Measurements from ENCODE around the gene RTP3.
"Not testable (repeated sequence)": the region's sequence is repeated elsewhere in the genome, so short reads cannot be mapped to it uniquely, and the experiment has no call there.

The RTP3 gene

GRCh38 chr3:46537779-46538178 lies 40.0 kb downstream of the RTP3 start:
- no peaks in the 10 kb centered on the region for H3K79me2 ChIP-seq (ENCODE audit: insufficient read depth, low read length)
- no peaks in the 10 kb centered on the region for H3K9me3 ChIP-seq (ENCODE audit: insufficient read depth, low read length, severe bottlenecking)
- ATAC-seq (ENCODE audit: insufficient read depth, low read depth): peak; percentile 57
- H3K9ac ChIP-seq (ENCODE audit: low read depth, low read length): peak overlapping the region; percentile 62
- no peaks in the 10 kb centered on the region for H3K36me3 ChIP-seq (ENCODE audit: insufficient read depth, low read length)
- peak overlapping the region; percentile 53 for H3K4me2 ChIP-seq (ENCODE audit: insufficient read depth, low read length)
- H3K27me3 ChIP-seq (ENCODE audit: insufficient read depth, low read length, poor library complexity): no peaks in the 10 kb centered on the region
- peak overlapping the region; percentile 92 for H3K27ac ChIP-seq (ENCODE audit: low read length)
- no peaks in the 10 kb centered on the region for H4K20me1 ChIP-seq (ENCODE audit: insufficient read depth, low read length)
- peak overlapping the region in 1 of 2 experiments; percentile 37; a peak in 2 of 4 replicates for H3K4me3 ChIP-seq (ENCODE audit: low read depth in 1 of 2, low read length in 2 of 2)
- peak overlapping the region; percentile 4; the same call in 1 of the 2 replicates for H2AFZ ChIP-seq (ENCODE audit: low read depth, low read length)
- TF ChIP-seq EZH2 (IDR thresholded peaks at IDR 0.05; ENCODE audit: borderline replicate concordance, low read depth, low read length, severe bottlenecking) (no peak), CTCF (IDR thresholded peaks at IDR 0.05; ENCODE audit: borderline replicate concordance, extremely low read depth, low read length, poor library complexity, severe bottlenecking) (peak; percentile 19)
- DNase-seq: peak; percentile 81
- H3K4me1 ChIP-seq (ENCODE audit: insufficient read depth, low read length): peaks cover 69% of the 10 kb centered on the region

- not testable (repeated sequence) for H2AFZ ChIP-seq (ENCODE audit: low read depth, low read length); H3K27me3 ChIP-seq (ENCODE audit: insufficient read depth, low read length, poor library complexity); H3K9me3 ChIP-seq (ENCODE audit: insufficient read depth, low read length, severe bottlenecking); H3K36me3 ChIP-seq (ENCODE audit: insufficient read depth, low read length); H4K20me1 ChIP-seq (ENCODE audit: insufficient read depth, low read length); H3K79me2 ChIP-seq (ENCODE audit: insufficient read depth, low read length)
- ATAC-seq (ENCODE audit: insufficient read depth, low read depth) (peak; percentile 20; the same call in 2 of the 3 replicates), DNase-seq (peak; percentile 60)
- Histone ChIP-seq H3K4me1 (ENCODE audit: insufficient read depth, low read length) (peaks cover 74% of the 10 kb centered on the region), H3K9ac (ENCODE audit: low read depth, low read length) (peak overlapping the region; percentile 62), H3K4me3 (ENCODE audit: low read depth in 1 of 2, low read length in 2 of 2) (peak overlapping the region in 1 of 2 experiments; percentile 37; a peak in 2 of 4 replicates), H3K27ac (ENCODE audit: low read length) (peak overlapping the region; percentile 92), H3K4me2 (ENCODE audit: insufficient read depth, low read length) (peak overlapping the region; percentile 53)
Measured at GRCh38 chr3:46538425-46538802, 40.6 kb downstream of the RTP3 start.

- H3K4me2 ChIP-seq (ENCODE audit: insufficient read depth, low read length): peak overlapping the region; percentile 53
- H3K4me3 ChIP-seq (ENCODE audit: low read depth in 1 of 2, low read length in 2 of 2): peak overlapping the region in 1 of 2 experiments; percentile 37; a peak in 2 of 4 replicates
- peak overlapping the region; percentile 62 for H3K9ac ChIP-seq (ENCODE audit: low read depth, low read length)
- H3K79me2 ChIP-seq (ENCODE audit: insufficient read depth, low read length): no peaks in the 10 kb centered on the region
- H4K20me1 ChIP-seq (ENCODE audit: insufficient read depth, low read length): no peaks in the 10 kb centered on the region
- no peaks in the 10 kb centered on the region for H3K27me3 ChIP-seq (ENCODE audit: insufficient read depth, low read length, poor library complexity)
- peak overlapping the region; percentile 92 for H3K27ac ChIP-seq (ENCODE audit: low read length)
- no peaks in the 10 kb centered on the region for H3K9me3 ChIP-seq (ENCODE audit: insufficient read depth, low read length, severe bottlenecking)
- H2AFZ ChIP-seq (ENCODE audit: low read depth, low read length): peak overlapping the region; percentile 28; the same call in 1 of the 2 replicates
- ATAC-seq (ENCODE audit: insufficient read depth, low read depth): peak; percentile 91
- H3K36me3 ChIP-seq (ENCODE audit: insufficient read depth, low read length): no peaks in the 10 kb centered on the region
- TF ChIP-seq CTCF (IDR thresholded peaks at IDR 0.05; ENCODE audit: borderline replicate concordance, extremely low read depth, low read length, poor library complexity, severe bottlenecking) (peak; percentile 14), EZH2 (IDR thresholded peaks at IDR 0.05; ENCODE audit: borderline replicate concordance, low read depth, low read length, severe bottlenecking) (no peak)
- H3K4me1 ChIP-seq (ENCODE audit: insufficient read depth, low read length): peaks cover 78% of the 10 kb centered on the region
- DNase-seq: peak; percentile 97
Measured at GRCh38 chr3:46538803-46539442, 41.1 kb downstream of the RTP3 start.

- Histone ChIP-seq H3K9ac (ENCODE audit: low read depth, low read length) (peak overlapping the region; percentile 62), H4K20me1 (ENCODE audit: insufficient read depth, low read length) (no peaks in the 10 kb centered on the region), H2AFZ (ENCODE audit: low read depth, low read length) (peak overlapping the region; percentile 28), H3K9me3 (ENCODE audit: insufficient read depth, low read length, severe bottlenecking) (no peaks in the 10 kb centered on the region), H3K4me2 (ENCODE audit: insufficient read depth, low read length) (peak overlapping the region; percentile 53), H3K4me3 (ENCODE audit: low read depth in 1 of 2, low read length in 2 of 2) (peak overlapping the region in 1 of 2 experiments; percentile 37; a peak in 2 of 4 replicates), H3K36me3 (ENCODE audit: insufficient read depth, low read length) (no peaks in the 10 kb centered on the region), H3K27ac (ENCODE audit: low read length) (peak overlapping the region; percentile 92), H3K27me3 (ENCODE audit: insufficient read depth, low read length, poor library complexity) (no peaks in the 10 kb centered on the region), H3K79me2 (ENCODE audit: insufficient read depth, low read length) (no peaks in the 10 kb centered on the region), H3K4me1 (ENCODE audit: insufficient read depth, low read length) (peaks cover 84% of the 10 kb centered on the region)
- TF ChIP-seq CTCF (IDR thresholded peaks at IDR 0.05; ENCODE audit: borderline replicate concordance, extremely low read depth, low read length, poor library complexity, severe bottlenecking): no peak
- TF ChIP-seq EZH2 (IDR thresholded peaks at IDR 0.05; ENCODE audit: borderline replicate concordance, low read depth, low read length, severe bottlenecking): no peak
- ATAC-seq (ENCODE audit: insufficient read depth, low read depth): no peak
- DNase-seq: peak; percentile 48
Measured at GRCh38 chr3:46539443-46540005, 41.7 kb downstream of the RTP3 start.

All from DND-41 (cell line).